Subcutaneous adipose tissue (tissue), 4 donors: ENCODE results near the gene SCG5. TPM values are rescaled to one million over a fixed set of nuclear protein-coding genes. Genes with fewer than 3 reads are reported as not detected.

Source experiments
- small RNA-seq: library from RNA; depleted of rRNA; stranded (forward); fragments of <200 nt; gene quantifications from one replicate; pipeline ENCODE3, GENCODE V24; 2016
- total RNA-seq, 4 donors: library from RNA; depleted of rRNA; stranded (reverse); fragments of >200 nt; gene quantifications; one replicate each; pipeline ENCODE4 v1.1.0, GENCODE V29; 2016
- TF ChIP-seq, protein P1 (sequence below): fragments of 450-650 bp; IDR thresholded peaks from one replicate; pipeline ENCODE4 v1.5.1; 2016; ENCODE audit warnings: low read depth, mild to moderate bottlenecking, control low read depth, antibody characterized with exemption, moderate library complexity

The SCG5 gene
- total RNA-seq, 4 donors from 2014 or later = 2.9 TPM; not detected in 3

DNA sequence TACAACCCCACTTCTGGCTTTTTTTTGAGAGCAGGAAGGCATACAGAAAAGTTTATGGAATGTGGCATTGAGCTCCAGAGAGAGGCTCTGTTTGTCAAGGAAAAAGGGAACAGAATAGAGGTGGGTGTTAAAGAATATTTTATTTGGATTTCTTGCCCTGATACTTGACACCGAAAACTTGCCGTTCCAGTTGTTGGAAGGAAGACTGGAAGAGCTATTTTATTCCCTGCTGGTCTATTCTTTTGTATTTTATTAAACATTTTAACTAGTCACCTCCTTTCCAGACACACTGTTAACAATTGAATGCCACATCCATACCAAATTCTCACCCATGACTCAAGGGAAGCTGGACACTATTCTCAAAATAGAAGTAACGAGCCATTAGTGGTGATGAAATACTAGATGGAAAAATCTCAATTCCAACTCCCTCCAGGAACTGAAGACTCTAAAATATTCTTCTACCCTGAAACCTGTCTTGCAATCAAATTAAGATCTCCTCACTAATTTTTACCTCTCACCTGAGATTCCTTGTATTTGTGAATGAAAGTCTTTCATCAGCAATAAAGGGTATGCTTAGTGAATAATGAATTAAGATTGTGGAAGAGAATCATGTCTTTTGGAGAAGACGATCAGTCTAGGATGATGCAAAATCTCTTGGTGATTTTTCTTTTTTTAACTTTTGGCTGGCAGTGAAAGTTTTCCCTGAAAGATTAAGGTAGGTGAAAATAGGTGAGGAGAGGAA lies 104.8 kb downstream of the SCG5 start:
- TF ChIP-seq, protein P1, sequence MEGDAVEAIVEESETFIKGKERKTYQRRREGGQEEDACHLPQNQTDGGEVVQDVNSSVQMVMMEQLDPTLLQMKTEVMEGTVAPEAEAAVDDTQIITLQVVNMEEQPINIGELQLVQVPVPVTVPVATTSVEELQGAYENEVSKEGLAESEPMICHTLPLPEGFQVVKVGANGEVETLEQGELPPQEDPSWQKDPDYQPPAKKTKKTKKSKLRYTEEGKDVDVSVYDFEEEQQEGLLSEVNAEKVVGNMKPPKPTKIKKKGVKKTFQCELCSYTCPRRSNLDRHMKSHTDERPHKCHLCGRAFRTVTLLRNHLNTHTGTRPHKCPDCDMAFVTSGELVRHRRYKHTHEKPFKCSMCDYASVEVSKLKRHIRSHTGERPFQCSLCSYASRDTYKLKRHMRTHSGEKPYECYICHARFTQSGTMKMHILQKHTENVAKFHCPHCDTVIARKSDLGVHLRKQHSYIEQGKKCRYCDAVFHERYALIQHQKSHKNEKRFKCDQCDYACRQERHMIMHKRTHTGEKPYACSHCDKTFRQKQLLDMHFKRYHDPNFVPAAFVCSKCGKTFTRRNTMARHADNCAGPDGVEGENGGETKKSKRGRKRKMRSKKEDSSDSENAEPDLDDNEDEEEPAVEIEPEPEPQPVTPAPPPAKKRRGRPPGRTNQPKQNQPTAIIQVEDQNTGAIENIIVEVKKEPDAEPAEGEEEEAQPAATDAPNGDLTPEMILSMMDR = no peak

Small RNA genes lying within 50 kb of the gene (small RNA-seq; reads per million reads assigned to genes)
- gene RN7SL286P = not detected

Other genes starting within 250 kb of the SCG5 start
- gene GOLGA8K, start 238.4 kb upstream of the SCG5 start, total RNA-seq = 1 to 10 TPM in 1 of 4 donors, under 1 TPM in 1, not detected in 2; 0.44 to 2.2 TPM
- 1 to 10 TPM in 1 of 4 donors, under 1 TPM in 1, not detected in 2; 0.75 to 1.3 TPM for gene GOLGA8O, start 186.1 kb upstream of the SCG5 start, total RNA-seq
- gene GOLGA8N, start 48.3 kb upstream of the SCG5 start, total RNA-seq = 10 to 100 TPM; 10.6 to 19.6 (median 15.1) TPM
- gene ARHGAP11A, start 26.2 kb upstream of the SCG5 start, total RNA-seq = 1 to 10 TPM; 1.1 to 5.6 (median 2.8) TPM
- 1 to 10 TPM in 2 of 4 donors, under 1 TPM in 1, not detected in 1; 0.57 to 2.5 (median 1.1) TPM for gene GREM1, start 76.3 kb downstream of the SCG5 start, total RNA-seq